Measurements from ENCODE around the gene ACSF2.

The ACSF2 gene

DNA sequence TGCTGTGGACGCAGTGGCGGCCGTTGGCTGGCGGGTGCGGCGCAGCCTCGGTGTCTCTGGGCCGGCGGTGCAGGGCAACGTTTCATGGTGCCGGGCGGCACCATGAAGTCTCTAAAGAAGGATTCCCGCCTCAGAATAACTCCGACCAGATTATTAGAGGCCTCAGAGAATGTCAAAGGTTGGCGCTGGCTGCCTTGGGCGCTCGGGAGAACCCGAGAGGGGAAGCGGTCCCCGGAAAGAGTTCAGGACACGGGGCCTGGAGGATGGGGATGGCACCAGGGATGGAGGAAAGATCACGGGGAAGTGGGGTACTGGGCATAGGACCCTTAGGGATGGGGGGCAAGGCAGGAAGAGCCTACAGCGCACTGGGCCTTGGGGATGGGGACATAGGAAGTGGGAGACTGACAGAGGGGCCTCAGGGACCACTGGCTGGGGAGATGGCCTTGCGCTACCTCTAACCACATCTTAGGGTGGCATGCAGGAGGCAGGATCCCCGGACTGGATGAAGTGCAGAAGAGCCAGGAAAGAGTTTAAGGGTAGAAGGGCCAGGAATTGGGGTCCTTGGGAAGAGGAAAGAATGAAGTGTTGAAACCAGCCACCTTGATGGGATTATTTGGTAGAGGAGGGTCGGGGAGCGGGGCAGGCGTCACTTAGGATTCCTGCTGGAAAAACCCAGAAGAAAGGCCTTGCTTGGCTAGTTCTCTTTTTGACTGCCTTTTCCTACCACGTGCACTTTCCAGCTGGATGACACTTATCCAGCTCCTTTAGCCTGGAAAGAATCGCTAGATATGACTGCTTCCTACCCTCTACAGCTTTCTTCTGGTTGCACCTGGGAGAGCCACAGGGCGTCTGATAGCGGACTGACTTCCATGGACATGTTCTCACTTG lies 82.8 kb downstream of the ACSF2 start:
- FAIRE-seq (no peak), DNase-seq (ENCODE audit: insufficient read length, low spot score) (no peak)
- TF ChIP-seq, protein P1, sequence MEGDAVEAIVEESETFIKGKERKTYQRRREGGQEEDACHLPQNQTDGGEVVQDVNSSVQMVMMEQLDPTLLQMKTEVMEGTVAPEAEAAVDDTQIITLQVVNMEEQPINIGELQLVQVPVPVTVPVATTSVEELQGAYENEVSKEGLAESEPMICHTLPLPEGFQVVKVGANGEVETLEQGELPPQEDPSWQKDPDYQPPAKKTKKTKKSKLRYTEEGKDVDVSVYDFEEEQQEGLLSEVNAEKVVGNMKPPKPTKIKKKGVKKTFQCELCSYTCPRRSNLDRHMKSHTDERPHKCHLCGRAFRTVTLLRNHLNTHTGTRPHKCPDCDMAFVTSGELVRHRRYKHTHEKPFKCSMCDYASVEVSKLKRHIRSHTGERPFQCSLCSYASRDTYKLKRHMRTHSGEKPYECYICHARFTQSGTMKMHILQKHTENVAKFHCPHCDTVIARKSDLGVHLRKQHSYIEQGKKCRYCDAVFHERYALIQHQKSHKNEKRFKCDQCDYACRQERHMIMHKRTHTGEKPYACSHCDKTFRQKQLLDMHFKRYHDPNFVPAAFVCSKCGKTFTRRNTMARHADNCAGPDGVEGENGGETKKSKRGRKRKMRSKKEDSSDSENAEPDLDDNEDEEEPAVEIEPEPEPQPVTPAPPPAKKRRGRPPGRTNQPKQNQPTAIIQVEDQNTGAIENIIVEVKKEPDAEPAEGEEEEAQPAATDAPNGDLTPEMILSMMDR (IDR thresholded peaks at IDR 0.05; ENCODE audit: insufficient read depth, missing control alignments), result no peak

DNA sequence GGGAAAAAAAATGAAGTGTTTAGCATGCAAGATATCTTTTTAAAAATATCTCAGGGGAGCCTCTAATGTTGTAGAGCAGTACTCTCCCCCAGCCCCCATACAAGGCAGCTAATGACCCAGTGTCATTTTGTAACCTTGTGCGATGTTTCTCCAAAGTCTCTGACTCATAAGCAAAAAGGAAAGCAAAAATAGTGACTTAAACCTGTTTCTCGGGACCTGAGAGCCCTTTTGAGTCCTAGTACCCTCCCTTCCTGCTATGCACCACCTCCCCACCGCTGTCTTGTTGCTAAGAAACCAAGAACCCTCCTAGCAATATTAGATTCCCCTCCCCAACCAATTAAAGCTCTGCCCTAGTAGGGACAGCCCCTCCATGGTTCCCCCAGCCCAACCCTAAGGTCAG lies 85.0 kb downstream of the ACSF2 start:
- no peak for DNase-seq (ENCODE audit: insufficient read length, low spot score)
- FAIRE-seq, result no peak
- TF ChIP-seq, protein P1 (IDR thresholded peaks at IDR 0.05; ENCODE audit: insufficient read depth, missing control alignments), result no peak

DNA sequence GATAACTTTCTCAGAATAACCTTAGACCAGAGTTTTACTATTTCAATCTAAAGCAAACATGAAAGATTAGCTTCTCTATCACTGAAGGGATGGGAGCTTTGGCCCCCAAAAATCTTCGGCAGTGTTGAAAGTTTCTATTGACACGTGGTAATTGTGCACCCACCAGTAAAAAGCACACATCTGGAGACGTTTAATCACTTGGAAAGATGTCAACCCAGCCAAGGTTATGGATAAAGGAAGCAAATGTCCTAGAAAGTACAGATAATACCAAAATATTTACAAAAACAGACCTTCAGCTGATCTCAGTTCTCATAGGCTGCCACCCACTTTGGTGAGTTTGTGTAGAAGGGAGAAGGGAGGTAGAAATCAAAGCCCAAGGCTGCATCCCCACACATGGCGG lies 87.5 kb downstream of the ACSF2 start:
- DNase-seq (ENCODE audit: insufficient read length, low spot score) (no peak), FAIRE-seq (no peak)
- TF ChIP-seq, protein P1 (IDR thresholded peaks at IDR 0.05; ENCODE audit: insufficient read depth, missing control alignments), result no peak

DNA sequence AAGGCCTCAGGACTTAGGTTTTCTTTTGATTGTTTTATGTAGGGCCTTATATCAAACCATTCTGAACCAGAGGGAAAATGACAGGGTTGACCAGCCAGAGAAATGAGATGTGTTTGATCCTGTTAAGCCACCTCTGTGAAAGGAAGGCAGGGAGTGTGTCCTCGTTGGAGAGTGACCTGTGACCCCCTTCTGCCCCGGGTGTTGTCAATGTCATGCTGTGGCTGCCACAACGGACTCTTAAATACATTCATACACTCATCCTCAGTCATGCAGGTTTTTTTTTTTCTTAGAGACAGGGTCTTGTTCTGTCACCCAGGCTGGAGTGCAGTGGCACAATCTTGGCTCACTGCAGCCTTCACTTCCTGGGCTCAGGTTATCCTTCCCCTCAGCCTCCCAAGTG lies 88.4 kb downstream of the ACSF2 start:
- DNase-seq (ENCODE audit: insufficient read length, low spot score), result no peak
- TF ChIP-seq, protein P1 (IDR thresholded peaks at IDR 0.05; ENCODE audit: insufficient read depth, missing control alignments), result no peak
- FAIRE-seq, result no peak

DNA sequence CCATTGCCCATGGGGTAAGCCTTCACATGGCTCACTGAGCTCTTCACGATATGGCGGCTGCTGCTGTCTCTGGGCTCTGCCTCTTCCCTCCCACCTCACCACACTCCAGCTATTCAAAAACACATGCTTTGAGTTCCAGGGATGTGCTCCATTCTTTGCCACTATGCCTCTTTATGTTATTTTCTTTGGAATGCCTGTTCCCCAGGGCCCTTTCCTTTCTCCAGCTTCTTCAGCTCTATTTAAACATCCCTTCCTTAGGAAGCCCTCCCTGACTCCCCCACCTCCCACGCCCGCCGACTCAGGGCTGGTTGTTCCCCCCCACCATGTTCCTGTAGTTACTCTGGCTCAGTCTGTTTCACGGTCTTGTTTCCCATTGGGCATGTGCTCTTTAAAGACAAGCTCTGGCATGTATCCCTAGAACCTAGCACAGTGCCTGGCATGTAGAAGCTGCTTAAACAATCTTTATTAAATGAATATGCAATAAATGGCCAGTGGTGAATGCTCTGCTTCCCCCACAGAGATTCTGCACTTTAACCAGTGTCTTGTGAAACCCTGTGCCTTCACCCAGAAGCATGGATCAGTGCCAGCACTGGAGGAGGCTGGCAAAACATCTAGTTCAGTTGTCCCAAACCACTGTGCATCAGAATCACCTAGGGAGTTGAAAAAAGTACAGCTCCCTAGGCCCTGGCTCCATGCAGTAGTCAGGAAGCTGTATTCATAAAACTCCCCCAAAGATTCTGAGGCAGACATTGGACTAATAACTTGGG lies 89.1 kb downstream of the ACSF2 start:
- TF ChIP-seq, protein P1 (IDR thresholded peaks at IDR 0.05; ENCODE audit: insufficient read depth, missing control alignments), result no peak
- FAIRE-seq (no peak), DNase-seq (ENCODE audit: insufficient read length, low spot score) (no peak)

DNA sequence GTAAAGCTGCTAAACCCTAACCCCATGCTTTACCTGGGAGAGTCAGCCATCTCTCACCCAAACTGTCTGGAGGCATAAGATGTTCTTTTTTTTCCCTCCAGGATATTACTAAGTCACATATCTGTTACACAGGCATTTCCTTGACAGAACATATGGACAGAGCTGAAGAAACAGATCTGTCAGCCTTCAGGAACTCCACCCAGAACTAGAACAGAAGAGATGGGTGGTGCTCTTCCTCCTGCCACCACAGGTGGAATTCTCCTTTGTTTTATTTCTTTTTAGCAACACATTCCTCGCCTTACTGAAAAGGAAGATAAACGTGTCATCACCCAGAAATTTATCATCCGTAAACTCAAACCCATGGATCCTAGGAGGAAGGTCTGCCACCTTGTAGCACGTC lies 91.0 kb downstream of the ACSF2 start:
- DNase-seq (ENCODE audit: insufficient read length, low spot score) (no peak), FAIRE-seq (no peak)
- TF ChIP-seq, protein P1 (IDR thresholded peaks at IDR 0.05; ENCODE audit: insufficient read depth, missing control alignments), result no peak

Data from D721Med (cell line).